ENCODE measurements around the gene PLCXD1. TPM values are rescaled to one million over a fixed set of nuclear protein-coding genes. Genes with fewer than 3 reads are reported as not detected.

Gene PLCXD1
- total RNA-seq, 1 donor from 2014 or later: 34.4 TPM

DNA sequence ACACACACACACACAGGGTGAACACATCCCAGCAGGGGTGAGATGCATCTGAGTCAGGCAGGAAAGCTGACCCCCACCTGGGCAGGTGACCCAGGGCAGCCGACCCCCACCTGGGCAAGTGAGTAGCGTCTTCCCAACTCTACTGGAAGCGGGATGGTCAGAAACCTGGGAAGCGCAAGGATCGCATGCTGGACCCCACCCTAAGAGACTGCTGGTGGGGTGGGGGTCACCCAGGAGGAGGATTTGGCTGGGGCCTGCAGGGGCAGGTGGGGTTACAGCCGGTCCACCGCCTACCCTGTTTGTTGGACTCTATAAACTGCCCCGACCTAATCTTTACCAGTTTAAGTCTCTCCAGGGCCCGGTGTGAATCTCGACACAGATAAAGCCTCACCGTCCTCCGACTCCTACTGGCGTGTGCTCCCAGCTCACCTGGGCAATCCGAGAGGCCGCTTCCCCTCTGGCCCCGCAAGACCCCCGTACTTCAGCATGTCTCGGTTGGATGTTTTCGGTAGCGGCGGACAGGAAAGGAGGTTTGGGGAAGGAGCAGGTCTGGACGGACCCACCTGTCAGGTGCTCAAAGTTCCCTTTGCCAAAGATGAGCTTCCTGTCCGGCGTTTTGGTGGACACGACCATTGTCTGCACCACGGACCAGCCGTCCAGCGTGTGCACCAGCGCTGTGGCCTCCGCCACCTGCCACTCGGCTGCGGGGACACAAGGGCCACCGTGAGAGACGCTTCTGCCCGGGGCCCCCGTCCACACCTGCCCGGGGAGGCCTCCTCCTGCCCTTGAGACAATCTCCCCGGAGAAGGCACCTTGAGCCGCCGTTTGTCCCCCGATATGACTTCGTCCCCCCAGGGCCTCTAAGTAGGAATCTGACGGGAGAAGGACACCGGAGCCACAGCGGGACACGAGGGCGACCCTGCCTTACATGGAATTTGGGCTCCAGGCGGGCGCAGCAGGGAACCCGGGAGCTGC lies 35.5 kb downstream of the PLCXD1 start:
- peaks cover 33% of the 10 kb centered on the region for H3K36me3 ChIP-seq
- H3K27ac ChIP-seq: no peak overlapping the region
- intact Hi-C loops (cut with DNase I): no loop called here
- H3K9me3 ChIP-seq: no peaks in the 10 kb centered on the region
- peak; percentile 65 for DNase-seq
- peaks cover 11% of the 10 kb centered on the region for H3K4me1 ChIP-seq
- H3K27me3 ChIP-seq: no peaks in the 10 kb centered on the region
- TF ChIP-seq, protein P1, sequence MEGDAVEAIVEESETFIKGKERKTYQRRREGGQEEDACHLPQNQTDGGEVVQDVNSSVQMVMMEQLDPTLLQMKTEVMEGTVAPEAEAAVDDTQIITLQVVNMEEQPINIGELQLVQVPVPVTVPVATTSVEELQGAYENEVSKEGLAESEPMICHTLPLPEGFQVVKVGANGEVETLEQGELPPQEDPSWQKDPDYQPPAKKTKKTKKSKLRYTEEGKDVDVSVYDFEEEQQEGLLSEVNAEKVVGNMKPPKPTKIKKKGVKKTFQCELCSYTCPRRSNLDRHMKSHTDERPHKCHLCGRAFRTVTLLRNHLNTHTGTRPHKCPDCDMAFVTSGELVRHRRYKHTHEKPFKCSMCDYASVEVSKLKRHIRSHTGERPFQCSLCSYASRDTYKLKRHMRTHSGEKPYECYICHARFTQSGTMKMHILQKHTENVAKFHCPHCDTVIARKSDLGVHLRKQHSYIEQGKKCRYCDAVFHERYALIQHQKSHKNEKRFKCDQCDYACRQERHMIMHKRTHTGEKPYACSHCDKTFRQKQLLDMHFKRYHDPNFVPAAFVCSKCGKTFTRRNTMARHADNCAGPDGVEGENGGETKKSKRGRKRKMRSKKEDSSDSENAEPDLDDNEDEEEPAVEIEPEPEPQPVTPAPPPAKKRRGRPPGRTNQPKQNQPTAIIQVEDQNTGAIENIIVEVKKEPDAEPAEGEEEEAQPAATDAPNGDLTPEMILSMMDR (IDR thresholded peaks at IDR 0.05): no peak
- ATAC-seq: no peak
- H3K4me3 ChIP-seq: no peak overlapping the region

GRCh38 chrX:317424-318067 lies 36.4 kb downstream of the PLCXD1 start:
- Histone ChIP-seq H3K27ac (peak overlapping the region; percentile 93), H3K4me3 (peak overlapping the region; percentile 75), H3K27me3 (no peaks in the 10 kb centered on the region), H3K36me3 (peaks cover 25% of the 10 kb centered on the region), H3K9me3 (no peaks in the 10 kb centered on the region), H3K4me1 (peaks cover 11% of the 10 kb centered on the region)
- no peak for DNase-seq
- intact Hi-C loops (cut with DNase I): no loop called here
- no peak for ATAC-seq
- TF ChIP-seq, protein P1 (IDR thresholded peaks at IDR 0.05): no peak

GRCh38 chrX:318068-318738 lies 37.0 kb downstream of the PLCXD1 start:
- H3K27ac ChIP-seq: peak overlapping the region; percentile 93
- TF ChIP-seq, protein P1 (IDR thresholded peaks at IDR 0.05): no peak
- intact Hi-C loops (cut with DNase I): no loop called here
- H3K4me1 ChIP-seq: peaks cover 11% of the 10 kb centered on the region
- H3K27me3 ChIP-seq: no peaks in the 10 kb centered on the region
- no peaks in the 10 kb centered on the region for H3K9me3 ChIP-seq
- H3K4me3 ChIP-seq: peak overlapping the region; percentile 75
- ATAC-seq (peak; percentile 83), DNase-seq (peak; percentile 98)
- peaks cover 19% of the 10 kb centered on the region for H3K36me3 ChIP-seq

DNA sequence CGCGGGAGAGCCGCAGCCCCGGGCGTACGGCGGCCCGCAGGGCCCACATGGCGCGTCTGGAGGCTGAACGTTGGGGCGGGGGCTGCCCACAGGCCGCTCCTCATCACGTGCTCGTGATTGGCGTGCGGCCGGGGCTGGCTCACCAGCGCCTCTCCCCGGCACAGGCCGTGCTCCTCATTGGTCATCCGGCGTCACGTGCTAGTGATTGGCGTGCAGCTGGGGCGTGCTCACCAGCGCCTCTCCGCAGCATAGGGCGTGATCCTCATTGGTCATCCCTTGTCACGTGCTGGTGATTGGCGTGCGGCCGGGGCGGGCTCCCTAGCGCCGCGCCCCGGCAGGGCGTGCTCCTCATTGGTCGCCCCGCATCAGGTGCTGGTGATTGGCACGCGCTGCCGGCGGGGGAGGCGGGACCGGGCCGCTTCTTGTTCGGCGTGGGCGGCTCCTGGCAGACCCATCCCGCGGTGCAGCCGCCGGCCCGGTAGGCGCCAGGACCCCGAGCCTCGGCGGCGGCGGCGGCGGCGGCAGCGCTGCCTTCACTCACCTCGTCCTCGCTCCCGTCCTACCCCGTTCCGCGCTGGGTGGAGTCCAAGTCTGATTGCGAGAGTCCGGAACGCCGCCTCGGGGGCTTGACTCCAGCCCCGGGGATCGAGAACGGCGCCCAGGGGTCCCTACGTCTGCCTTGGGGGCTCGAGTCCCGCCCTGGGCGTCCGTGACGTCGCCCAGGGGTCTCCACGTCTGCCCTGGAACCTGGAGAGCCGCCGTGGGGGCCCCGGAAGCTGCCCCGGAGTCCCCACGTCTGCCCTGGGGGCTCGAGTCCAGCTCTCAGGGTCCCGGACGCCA lies 37.8 kb downstream of the PLCXD1 start, which contains the start of gene GTPBP6:
Gene GTPBP6 (minus strand): TSS at position 58 of the 840 bp plus-strand sequence. CDS start 9 bp downstream, at position 49.
- Histone ChIP-seq H3K4me1 (peaks cover 11% of the 10 kb centered on the region), H3K4me3 (peak within 1 kb of the TSS; percentile 89), H3K9me3 (no peaks in the 10 kb centered on the region), H3K27me3 (no peaks in the 10 kb centered on the region), H3K36me3 (peaks cover 13% of the 10 kb centered on the region), H3K27ac (peak within 1 kb of the TSS; percentile 93)
- intact Hi-C loops (cut with DNase I): no loop called here
- ATAC-seq: peak; percentile 85
- DNase-seq: peak; percentile 99
- TF ChIP-seq, protein P1 (IDR thresholded peaks at IDR 0.05): peak; percentile 29

Data from upper lobe of right lung (tissue), 1 donor.